Activated CD8-positive, alpha-beta memory T cell treated with anti-CD3 and anti-CD28 coated beads for 48 hours (primary cell): ENCODE results near the gene PMEL.
A peak's percentile ranks its signal among the peaks of the same experiment; 100 is the strongest.
"Not testable (repeated sequence)": the region's sequence is repeated elsewhere in the genome, so short reads cannot be mapped to it uniquely, and the experiment has no call there.

ENCODE experiments used
- DNase-seq, 3 experiments: peaks; one replicate each; pipeline ENCODE4 v3.0.0-alpha.2; 2020; ENCODE audit warnings: low read depth in 2 of 3, low spot score in 2 of 3

PMEL gene

DNA sequence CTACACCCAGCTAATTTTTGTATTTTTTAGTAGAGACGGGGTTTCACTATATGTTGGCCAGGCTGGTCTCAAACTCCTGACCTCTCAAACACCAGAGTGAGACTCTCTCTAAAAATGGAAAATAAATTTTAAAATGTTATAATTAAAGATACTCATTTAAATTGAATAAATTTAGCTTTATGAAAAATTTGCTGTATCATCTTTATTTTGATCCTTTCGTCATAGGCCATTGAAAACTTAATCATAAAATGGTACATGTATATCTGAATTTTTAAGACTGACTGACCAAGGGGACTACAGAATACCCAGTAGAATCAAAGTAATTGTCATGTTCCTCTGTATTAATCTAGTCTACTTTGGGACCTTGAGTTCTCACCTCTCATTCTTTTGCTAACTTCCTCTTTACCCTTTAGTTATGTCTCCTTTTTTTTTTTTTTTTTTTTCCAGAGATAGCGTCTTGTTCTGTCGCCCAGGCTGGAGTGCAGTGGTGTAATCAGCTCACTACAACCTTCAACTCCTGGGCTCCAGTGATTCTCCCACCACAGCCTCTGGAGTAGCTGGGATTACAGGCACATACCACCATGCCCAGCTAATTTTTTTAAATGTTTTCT lies 17.5 kb upstream of the PMEL start:
- no peak for DNase-seq

DNA sequence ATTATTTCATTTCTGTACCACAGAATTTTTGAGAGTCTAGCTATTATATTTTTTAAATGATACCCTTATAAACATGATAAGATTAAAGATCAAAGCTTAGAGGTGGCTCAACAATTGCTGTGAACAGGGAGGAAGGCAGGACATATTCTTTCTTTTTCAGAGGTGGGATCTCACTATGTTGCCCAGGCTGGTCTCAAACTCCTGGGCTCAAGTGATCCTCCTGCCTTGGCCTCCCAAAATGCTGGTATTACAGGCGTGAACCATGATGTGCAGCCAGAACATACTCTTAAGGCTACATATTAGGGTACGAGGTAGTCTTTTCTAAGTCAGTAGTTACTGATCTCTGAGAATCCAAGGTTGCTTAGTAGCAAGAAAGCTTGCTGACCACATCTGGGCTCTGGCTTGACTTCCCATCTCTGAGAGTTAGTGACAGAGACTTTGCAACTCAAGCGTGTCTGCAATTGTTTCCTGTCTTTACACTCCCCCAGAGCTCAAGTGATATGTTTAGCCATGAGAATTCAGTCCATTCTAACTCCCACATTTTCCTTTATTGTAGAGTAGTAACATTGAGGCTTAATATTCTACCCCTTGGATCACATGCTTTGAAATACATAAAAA lies 16.6 kb upstream of the PMEL start:
- DNase-seq = no peak

DNA sequence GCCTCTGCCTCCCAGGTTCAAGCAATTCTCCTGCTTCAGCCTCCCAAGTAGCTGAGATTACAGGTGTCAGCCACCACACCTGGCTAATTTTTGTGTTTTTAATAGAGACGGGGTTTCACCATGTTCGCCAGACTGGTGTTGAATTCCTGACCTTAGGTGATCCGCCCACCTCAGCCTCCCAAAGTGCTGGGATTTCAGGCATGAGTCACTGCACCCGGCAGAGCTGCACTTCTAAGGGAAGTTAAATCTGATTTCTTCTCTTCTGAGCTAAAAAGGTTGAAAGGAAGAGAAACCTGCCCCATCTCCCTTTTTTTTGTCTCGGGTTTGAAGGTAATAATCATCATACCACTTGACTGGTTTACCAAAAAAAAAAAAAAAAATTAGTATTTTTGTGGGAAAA lies 16.0 kb upstream of the PMEL start:
- not testable (repeated sequence) for DNase-seq

DNA sequence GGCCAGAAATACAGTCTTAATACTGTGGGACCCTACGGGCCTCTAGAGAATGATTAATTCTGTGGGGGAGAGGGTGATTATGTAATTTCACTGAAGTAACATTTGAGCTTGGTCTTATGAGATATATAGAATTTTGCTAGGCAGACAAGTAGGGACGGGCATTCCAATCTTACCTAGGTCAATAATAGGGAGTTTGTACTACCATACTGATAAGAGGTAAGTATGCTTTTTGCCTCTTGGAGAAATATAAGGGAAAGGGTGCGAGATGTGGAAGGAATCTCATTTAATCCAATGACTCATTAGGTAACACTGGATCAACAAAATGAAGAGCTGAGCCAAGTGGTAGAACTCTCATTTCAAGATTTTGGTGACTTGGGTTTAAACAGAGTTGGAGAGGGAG lies 13.2 kb upstream of the PMEL start:
- DNase-seq = no peak

DNA sequence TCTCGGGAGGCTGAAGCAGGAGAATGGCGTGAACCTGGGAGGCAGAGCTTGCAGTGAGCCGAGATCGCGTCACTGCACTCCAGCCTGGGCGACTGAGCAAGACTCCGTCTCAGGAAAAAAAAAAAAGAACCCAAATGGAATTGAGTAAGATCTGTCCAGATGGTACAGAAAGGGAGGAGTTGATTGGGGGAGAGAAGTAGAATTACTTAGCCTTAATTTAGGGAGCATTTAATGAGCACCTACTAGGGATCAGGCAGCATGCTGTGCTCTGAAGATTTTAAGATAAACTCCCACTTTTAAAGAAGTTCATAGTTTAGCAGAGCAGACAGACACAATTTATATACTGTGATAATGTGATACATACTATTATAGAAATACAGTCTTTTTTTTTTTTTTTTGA lies 12.6 kb upstream of the PMEL start:
- DNase-seq = no peak

DNA sequence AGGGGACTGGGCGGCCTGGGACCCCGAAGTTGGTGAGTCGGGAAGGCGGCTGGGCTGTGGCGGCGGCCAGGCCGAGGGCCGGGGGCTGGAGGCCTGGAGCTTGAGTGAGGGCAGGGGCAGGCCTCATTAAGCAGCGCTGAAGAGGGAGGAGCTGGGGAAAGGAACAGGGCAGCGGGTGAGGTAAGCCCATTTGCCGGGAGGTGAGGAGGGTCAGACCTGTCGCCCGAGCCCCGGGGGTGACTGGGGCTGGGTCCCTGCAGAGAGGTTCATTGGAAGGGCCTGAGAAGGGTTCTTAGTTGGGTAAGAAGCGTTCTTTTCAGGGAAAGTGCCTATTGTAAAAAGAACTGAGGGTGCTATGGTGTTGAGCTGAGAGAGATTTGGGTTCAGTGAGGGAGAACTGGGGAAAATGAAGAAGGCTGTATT lies 8.5 kb upstream of the PMEL start:
- no peak for DNase-seq

DNA sequence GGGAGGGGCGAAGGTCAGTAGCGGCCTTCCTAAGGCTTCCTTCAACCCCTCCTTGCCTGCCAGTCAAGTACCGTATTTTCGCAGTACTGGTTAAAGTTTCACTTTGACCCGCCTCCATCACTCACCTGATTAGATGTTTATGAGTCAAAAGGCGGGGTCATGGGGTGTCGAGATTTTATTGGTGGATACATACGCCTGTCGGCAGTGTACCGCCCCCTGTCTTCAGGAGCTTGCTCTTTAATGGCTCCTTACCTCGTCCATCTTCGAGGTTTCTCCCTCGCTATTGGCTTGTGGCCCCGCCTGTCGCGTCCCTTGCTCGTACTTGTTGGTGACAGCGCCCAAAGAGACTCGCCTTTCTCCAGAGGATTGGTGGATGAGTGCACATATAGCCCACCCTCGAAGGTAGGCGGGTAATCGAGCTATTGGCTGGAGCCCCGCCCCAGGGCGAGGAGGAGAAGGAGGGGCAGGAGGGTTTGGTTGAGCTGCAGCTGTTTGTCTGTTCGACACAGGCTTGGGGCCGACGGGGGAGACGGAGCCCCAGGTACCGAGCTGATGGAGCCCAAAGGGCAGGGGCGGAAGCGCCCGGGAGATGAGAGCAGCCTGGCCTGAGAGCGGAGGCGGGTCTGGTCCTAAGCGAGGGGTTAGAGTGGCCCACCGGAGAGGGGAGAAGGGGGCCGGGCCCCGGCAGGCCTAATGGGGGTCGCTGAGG lies 7.9 kb upstream of the PMEL start, which contains the start of gene RAB5B:
RAB5B (plus strand) TSS at position 480 of the 709 bp plus-strand sequence. CDS start 12,883 bp downstream, outside the sequence.
- peak; percentile 80 to 91 (median 81) for DNase-seq

DNA sequence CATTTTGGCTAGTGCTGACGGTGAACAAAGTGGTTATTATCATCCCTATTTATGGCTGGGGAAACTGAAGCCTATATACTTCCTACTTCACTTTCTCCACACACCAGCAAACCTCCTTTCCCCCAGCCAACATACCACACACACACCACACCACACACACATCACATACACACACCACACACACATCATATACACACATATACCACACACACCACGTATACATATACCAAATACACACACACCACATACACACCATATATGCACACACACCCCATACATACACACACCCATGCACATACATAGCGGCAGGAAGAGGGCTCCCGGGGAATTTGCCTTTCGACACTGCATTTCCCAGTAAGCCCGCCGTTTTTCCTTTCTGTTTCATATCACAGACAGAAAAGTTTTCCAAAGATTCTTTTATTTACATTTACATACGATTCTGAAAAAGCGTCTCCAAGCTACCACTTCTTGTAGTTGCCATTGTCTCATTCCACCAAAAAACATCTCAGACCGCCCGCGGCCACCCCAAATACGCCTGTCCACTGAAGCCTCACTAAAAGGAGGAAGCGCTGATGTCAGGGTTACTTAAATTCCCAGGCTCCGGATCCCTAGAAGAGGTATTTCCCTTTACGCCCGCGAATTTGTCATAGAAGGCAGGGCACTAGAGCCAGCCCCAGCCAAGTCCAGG lies 7.2 kb upstream of the PMEL start:
- DNase-seq = no peak

DNA sequence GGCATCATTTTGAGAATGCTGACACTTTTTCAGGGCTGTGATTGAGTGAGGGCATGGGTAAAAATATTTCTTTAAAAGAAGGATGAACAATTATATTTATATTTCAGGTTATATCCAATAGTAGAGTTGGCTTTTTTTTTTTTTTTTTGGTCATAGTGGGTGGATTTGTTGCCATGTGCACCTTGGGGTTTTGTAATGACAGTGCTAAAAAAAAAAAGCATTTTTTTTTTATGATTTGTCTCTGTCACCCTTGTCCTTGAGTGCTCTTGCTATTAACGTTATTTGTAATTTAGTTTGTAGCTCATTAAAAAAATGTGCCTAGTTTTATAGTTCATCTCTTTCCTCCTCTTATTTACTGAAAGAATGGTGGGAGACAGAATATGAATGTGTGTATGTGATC lies 6.6 kb upstream of the PMEL start:
- no peak for DNase-seq

DNA sequence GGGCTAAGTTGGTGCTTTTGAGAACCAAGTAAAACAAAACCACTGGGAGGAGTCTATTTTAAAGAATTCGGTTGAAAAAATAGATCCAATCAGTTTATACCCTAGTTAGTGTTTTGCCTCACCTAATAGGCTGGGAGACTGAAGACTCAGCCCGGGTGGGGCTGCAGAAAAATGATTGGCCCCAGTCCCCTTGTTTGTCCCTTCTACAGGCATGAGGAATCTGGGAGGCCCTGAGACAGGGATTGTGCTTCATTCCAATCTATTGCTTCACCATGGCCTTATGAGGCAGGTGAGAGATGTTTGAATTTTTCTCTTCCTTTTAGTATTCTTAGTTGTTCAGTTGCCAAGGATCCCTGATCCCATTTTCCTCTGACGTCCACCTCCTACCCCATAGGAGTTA lies 6.2 kb upstream of the PMEL start:
- no peak for DNase-seq

DNA sequence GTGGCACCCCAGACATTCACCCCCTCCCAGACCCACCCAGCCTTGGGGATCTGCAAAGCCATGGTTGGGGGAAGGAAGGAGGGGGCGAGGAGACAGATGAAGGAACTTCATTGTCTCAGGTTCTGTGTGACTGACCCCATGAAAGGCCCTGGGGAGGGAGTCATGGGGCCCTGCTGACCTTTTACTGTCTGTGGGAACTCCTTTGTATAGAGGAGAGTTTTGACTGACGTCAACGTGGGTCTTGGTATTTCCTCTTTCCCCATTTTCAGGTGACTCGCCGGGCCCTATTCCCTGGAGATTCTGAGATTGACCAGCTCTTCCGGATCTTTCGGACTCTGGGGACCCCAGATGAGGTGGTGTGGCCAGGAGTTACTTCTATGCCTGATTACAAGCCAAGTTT lies 4.9 kb upstream of the PMEL start:
- no peak for DNase-seq

DNA sequence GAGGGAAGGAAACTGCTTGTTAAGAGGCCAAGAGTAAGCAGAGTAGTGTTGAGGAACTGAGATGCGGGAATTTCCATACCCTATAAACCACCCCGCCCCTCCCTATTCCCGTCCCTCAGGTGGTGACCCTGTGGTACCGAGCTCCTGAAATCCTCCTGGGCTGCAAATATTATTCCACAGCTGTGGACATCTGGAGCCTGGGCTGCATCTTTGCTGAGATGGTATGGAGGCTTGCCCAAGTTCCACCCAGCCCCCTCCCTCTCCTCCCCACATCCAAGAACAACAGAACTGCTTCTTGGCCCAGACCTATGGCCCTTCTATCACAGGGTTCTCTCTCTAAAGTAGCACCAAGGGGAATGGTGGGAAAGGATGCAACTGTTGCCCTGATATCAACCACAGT lies 3.5 kb upstream of the PMEL start:
- DNase-seq = no peak

DNA sequence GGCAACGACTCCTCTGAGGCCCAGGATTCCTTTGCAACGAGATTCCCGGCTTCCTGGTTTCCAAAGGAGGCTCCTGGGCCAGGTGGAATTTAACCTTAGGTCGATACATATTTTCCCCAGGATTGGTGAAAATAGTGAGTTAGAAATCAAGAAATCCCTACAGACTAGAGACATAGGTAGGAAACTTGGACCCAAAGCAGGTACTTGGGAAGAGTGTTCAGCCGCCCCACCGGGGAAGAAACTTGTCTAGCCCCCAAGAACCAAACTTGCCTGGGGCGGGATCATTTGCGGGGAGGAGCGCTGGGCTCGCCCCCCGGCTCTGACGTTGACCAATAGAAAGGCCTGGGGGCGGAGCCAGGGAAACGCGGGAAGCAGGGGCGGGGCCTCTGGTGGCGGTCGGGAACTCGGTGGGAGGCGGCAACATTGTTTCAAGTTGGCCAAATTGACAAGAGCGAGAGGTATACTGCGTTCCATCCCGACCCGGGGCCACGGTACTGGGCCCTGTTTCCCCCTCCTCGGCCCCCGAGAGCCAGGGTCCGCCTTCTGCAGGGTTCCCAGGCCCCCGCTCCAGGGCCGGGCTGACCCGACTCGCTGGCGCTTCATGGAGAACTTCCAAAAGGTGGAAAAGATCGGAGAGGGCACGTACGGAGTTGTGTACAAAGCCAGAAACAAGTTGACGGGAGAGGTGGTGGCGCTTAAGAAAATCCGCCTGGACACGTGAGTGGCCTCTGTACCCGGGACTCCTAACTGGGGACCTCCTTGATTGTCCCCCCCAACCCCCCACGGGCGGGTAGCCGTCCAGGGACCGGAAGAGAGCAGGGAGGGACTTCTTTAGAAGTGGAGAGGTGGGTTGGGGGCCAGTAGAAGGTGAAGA lies 803 bp upstream of the PMEL start, which contains the start of gene CDK2:
CDK2 (plus strand) TSS at position 423 of the 874 bp plus-strand sequence; CDS start at position 602, 179 bp downstream.
- peak; percentile 81 to 89 (median 82) for DNase-seq

DNA sequence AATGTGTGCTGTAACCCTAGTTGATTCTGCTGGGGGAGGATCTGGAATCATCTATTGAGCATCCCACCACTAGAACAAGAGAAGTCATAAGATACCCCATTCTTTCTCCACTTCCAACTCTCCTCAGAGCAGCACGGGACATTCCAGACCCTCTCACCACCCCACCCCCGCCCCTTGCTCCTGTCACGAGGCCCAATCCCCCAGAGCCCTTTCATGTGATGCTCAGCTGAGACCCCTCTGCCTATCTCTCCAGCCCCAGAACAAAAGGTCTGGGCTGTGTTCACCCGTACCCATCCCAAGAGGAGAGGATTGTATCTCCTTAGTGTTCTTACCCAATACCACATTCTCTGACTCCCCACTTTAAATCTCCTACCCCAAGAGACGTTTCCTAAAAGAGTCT lies 602 bp downstream of the PMEL start:
- DNase-seq = no peak

DNA sequence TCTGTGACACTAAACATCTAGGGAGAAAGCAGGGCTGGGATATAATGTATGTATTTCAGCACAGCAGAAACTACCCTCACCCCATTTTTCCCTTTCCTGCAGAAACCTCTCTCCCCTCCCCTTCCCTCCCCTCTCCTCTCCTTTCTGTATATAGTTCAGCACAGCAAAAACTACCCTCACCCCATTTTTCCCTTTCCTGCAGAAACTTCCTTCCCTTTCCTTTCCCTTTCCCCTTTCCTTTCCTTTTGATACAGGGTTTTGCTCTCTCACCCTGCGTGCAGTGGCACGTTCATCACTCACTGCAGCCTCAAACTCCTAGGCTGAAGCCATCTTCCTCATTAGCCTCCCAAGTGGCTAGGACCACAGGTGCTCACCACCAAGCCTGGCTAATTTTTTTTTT lies 2.1 kb downstream of the PMEL start:
- no peak for DNase-seq

DNA sequence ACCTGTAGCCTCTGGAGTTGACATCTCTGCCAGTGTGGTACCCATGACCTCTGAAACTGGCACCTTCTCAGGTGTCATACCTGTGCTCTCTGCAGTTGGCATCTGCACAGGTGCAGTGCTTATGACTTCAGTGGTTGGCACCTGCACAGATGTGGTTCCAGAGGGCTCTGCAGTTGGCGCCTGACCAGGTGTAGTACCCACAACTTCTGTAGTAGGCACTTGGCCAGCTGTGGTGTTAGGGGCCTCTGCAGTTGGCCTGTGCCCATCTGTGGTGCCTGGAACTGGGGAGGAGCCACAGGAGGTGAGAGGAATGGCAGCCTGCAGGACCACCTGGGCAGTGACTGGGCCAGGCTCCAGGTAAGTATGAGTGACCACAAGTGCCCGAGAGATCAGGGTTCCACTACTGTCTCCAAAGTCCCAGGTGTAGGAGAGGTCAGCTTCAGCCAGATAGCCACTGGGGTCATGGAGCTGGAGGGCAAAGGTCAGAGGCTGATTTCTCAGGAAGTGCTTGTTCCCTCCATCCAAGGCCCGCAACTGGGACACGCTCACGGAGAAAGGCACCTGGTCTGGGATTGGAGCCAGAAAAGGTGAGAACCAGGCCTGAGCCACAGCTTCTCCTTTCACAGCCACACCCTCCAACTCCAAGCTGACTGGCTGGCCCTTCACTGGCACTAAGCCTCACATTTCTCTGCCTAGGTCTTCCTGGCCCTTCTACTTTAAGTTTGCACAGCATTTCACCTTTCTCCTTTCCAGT lies 8.6 kb downstream of the PMEL start:
- DNase-seq = no peak

DNA sequence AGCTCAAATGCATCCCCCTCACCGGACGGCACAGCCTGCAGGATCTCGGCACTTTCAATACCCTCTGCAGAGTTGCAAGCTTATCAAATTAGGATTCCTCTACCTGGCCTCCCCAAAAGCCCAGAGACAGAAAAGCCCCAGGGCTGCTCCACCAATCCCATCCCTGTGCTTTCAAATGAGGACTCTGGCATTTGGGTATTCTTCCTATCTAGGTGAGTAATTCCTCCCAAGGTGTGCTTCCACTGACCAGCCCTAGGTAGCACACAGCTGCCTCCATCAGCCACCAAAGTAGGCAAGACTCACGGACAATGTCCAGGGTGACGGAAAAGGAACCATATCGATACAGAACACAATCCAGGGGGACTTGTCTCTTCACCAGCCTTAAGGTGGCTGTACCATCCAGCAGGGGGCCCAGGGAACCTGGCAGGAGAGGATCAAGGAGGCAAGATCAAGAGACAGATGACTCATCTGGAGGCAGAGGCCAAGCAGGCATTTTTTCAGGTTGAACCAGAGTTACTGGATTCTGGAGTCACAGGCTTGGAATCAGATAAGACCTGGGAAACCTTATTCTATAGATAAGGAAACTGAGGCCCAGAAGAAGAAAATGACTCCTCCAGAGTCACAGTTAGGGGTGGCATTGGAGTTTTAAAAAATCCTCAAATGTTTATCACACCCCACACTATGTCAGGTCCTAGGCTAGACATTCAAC lies 9.9 kb downstream of the PMEL start:
- DNase-seq = no peak

DNA sequence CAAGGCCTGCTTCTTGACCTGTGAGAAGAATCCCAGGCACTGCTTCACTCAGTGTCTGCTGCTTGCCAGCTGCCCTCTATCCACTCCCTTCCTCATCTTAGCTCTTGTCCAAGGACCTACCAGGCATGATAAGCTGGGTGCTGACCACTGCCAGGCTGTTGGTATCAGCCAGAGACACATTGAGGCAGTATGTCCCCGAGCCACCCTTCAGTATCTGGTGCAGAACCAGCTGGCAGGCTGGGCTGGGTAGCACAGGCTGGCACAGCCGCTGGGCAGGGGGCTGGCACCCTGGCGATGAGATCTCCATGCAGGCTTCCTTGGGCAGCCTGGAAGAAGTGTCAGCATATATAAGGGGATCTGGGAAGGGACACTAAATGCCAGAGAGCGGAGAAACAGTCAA lies 10.5 kb downstream of the PMEL start:
- no peak for DNase-seq

DNA sequence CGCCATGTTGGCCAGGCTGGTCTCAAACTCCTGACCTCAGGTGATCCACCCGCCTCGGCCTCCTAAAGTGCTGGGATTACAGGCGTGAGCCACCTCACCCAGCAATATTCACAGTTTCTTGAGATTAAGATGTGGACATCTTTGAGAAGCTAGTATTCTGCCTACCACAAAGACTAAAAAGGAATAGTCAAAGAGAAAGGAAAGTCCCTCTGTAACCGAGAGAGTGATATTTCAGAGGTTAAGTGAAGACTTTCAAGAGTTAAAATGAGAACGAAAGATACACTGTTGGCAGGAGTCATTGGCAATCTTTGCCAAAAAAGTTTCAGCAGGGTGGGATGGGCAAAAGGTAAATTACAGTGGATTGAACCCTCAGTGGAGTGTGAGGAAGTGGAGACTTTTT lies 19.3 kb downstream of the PMEL start:
- no peak for DNase-seq
